H54 (cell line): ENCODE data around the gene PDZD2.
"Not testable (repeated sequence)": the region's sequence is repeated elsewhere in the genome, so short reads cannot be mapped to it uniquely, and the experiment has no call there.

ENCODE experiments used
- DNase-seq: peaks from one replicate; pipeline ENCODE4 v3.0.0; 2011; ENCODE audit warnings: low spot score, mixed read lengths; ENCODE audit not compliant: insufficient read length
- FAIRE-seq: peaks from 3 replicates; lab custom pipeline; 2011; peaks lifted over from hg19 to GRCh38; lab: Jason Lieb, UNC
- POLR2A ChIP-seq: IDR thresholded peaks from 2 replicates; pipeline ENCODE4 v1.6.1; 2011; ENCODE audit warnings: low read depth, mild to moderate bottlenecking, low read length

The PDZD2 gene

DNA sequence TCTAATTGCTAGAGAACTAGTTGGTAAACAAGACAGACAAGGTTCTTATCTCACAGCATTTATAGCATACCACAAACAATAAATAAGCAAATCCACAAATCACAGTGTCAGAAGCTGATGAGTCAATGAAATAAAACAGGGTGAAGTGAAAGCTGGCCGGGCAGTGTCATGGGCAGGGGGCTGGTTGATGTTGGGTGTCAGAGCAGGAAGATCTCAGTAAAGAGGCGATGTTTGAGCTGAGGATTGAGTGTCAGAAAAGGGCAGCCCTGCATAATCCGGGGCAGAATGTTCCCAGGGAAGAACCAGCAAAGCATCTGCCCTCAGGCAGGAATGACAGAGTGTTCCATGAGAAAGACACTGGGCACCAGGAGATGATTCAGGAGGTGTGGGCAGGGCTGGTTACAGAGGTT, 351.8 kb downstream of the PDZD2 start:
- DNase-seq (peak; percentile 31), FAIRE-seq (no peak)
- TF ChIP-seq POLR2A: no peak

DNA sequence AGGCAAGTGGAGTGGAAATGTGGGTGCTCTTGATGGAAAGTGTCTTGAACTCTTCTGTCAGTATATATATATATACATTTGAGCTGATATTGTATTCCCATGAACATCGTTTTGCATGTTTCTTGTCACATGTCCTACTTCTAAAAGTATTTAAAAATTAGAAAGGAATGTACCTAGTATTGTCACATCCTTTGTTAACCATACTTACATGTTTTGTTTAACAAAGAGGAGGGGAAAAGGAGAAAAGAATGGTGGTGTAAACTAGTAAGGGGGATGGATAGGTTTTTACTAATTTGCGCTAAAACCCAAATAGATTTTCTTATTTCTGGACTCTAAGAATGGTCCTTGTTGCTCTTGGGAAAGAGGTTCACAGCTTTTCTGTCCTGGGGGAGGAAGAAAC, 353.4 kb downstream of the PDZD2 start:
- no peak for DNase-seq
- FAIRE-seq: no peak
- TF ChIP-seq POLR2A: no peak

DNA sequence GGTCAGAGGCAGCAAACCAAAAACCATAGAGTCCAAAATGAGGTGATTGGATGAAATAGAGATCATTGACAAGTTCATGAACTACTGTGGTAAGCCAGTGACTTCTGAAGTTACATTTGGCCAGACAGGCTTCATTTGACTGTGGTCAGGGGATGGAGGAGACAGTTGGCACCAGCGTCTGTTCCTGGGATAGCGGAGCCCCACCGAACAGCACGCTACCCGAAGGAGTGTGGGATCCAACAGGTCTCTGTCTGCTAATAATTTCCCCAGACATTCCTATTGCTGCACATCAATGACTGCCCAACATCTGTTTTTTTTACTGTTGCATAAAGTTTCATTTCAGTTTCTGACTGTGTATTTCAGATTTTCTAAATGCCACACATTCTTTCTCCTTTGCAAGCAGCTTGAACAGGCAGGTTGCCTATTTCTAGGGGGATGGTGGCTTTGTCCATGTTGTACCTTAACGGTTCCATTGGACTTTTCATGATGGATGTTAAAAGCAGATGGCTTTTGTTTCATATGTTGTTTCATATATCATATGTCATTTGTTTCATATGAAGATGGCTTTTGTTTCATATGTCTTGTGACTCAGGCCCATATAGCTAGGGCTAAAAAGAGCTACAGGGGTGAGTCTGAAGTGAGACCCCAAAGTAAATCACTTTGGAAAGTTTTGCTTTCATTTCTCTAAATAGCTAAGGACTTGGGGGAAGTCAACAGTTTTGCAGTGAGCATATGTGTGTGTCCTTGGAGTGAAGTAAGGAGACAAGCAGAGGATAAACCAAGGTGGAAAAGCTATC, 354.4 kb downstream of the PDZD2 start:
- TF ChIP-seq POLR2A: no peak
- FAIRE-seq (no peak), DNase-seq (no peak)

DNA sequence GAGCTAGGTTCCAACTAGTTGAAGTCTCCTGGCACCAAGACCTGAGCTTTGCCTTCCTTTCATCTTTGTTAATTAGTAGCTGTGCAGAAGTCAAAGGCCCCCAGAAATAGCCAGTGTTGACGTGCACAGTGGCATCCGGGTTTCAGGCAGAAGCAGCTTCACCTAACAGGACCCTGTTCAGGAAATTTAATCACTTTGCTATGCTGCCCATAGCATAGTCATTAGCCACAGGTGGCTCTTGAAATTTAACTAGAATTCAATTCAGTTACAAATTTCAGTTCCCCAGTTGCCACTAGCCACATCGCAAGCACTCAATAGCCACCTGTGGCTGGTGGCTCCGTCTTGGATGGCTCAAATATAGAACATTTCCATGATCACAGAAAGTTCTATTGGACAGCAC, 356.1 kb downstream of the PDZD2 start:
- FAIRE-seq (no peak), DNase-seq (no peak)
- TF ChIP-seq POLR2A: no peak

DNA sequence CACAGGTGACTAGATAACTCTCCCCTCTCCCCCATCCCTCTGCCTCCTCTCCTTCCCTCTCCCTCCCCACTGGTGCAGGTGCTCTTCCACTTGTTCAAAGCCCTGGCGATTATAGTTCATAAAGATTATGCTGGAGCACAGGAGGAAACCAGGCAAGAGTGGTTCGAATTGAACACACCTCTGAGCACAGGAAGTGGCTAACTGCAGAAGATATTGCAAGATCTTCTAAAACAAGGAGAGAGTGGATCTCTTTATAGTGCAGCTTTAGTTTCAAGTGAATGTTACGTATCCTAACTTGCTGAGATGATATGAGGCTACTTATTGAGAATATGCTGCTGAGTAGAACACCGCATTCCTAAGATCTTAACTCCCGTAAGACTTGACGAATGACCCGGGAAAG, 356.8 kb downstream of the PDZD2 start:
- no peak for FAIRE-seq

DNA sequence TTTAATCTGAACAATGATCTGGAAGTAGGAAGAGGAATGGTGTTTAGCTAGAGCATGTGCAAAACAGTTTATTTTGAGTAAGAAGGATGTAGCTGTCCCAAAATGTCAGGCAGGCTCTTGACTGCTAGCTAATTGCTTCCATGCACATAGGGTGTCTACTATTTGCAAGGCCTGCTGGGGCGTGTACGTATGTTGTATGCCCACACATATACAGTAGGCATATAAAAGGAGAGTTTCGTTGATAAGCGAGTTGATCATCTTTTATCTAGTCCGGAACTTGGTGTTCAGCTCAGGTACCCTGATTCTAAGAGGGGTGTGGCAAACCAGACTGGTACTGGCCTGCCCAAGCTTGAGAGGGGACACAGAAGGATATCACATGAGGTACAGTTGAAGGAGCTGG, 358.0 kb downstream of the PDZD2 start:
- no peak for DNase-seq
- no peak for TF ChIP-seq POLR2A
- FAIRE-seq: no peak

More for the DNA sequence above, 356.8 kb downstream of the PDZD2 start:
- no peak for TF ChIP-seq POLR2A
- no peak for DNase-seq

DNA sequence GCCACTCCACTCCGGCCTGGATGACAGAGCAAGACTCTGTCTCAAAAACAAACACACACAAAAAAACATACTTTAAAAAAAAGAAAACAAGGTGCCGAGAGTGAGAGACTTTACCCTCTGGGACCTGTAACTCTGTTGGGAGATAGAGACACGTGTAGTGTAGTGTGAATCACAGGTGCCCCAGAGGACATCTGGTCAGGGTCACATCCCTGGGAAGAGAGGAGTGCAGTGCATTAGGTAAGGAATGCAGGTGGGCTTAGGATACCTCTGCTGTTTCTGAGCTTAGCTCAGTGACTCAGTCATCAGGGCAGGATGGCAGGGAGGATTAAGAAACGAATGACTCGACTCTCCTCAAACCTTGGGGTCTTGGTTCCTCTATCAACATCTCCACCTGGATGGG, 360.5 kb downstream of the PDZD2 start:
- FAIRE-seq (no peak), DNase-seq (no peak)
- no peak for TF ChIP-seq POLR2A

DNA sequence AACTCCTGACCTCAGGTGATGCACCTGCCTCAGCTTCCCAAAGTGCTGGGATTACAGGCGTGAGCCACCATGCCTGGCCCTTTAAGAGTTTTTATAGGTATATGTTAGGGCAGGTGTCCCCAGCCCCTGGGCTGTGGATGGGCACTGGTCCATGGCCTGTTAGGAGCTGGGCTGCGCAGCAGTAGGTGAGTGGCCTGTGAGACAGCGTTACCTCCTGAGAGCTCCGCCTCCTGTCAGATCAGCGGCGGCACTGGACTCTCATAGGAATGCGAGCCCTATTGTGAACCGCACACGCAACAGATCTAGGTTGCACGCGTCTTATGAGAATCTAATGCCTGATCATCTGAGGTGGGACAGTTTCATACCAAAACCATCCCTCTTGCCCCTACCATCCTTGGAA, 361.8 kb downstream of the PDZD2 start:
- TF ChIP-seq POLR2A: no peak
- no peak for DNase-seq
- no peak for FAIRE-seq

DNA sequence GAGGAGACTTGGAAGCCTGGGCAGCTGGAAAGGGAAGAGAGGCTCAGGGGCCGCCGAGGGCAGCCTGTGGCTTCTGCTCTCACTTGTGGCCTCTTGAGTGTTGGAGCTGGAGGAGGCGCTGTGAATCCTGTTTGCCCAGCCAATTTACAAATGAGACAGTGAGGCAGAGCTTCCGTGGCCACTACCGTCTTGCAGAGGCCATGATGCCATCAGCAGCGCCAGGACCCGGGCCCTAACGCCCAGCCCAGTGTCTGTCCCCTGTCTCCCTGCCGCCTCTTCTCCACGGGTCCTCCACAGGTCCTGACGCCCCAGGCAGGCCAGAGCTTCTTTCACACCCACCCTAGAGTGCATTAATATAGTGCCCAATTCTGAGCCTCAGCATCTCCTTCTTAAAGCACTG, 362.4 kb downstream of the PDZD2 start:
- FAIRE-seq (no peak), DNase-seq (no peak)
- no peak for TF ChIP-seq POLR2A

DNA sequence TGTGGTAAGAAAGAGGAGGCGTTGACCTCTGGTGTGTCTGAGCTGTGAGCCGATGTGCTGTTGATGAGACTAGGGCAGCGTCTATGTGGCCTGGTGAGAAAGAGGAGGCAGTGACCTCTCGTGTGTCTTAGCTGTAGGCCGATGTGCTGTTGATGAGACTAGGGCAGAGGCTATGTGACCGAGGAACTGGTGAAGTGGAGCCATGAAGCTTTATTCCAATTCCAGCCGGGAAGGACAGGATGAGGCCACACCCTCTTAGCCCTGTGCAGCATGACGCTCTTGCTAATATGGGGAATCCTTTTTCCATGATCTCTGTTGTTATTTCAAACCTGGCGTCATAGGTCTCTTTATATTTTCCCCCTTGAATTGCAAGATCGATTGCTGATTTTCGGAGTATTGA, 362.8 kb downstream of the PDZD2 start:
- FAIRE-seq: no peak
- DNase-seq: no peak
- no peak for TF ChIP-seq POLR2A

DNA sequence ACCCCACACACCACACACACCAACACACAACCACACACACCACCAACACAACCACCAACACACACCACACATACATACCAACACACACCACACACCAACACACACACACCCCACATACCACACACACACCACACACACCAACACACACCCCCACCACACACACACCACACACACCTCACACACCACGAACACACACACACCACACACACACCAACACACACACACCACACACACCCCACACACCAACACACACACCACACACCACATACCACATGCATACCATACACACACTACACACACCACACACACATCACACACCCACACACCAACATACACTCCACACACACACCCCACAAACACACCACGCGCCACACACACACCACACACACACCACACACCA, 363.8 kb downstream of the PDZD2 start:
- no peak for TF ChIP-seq POLR2A
- FAIRE-seq (no peak), DNase-seq (no peak)

DNA sequence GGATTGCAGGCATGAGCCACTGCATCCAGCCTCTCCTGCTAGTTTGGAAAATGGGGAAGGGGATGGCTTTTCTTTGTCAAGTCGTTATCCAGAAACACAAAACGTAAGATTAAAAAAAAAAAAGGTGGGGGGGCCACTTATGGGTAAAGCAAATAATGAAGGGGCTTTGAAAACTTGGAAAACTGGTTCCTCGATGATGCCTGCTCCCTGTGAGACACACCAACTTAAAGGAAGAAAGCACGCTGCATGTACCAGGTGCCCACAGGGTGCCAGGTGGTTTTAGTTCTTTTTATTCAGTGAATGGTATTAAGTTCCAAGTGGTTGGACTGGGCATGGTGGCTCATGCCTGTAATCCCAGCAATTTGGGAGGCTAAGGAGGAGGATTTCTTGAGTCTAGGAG, 365.1 kb downstream of the PDZD2 start:
- DNase-seq (no peak), FAIRE-seq (no peak)
- TF ChIP-seq POLR2A: no peak

DNA sequence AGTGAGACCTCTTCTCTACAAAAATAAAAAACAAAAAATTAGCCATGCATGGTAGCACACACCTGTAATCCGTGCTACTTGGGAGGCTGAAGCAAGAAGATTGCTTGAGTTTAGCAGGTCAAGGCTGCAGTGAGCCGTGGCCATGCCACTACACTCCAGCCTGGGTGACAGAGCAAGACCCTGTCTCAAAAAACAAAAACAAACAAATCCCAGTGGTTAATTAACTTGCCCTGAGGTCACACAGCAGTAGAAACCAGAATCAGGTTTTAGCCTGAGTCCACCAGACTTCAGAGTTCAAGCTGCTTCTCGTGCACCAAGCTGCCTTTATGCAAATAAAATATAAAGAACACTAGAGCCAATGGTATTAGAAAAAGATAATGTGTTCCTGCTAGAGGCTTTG, 365.5 kb downstream of the PDZD2 start:
- DNase-seq: no peak
- FAIRE-seq: no peak
- TF ChIP-seq POLR2A: no peak

DNA sequence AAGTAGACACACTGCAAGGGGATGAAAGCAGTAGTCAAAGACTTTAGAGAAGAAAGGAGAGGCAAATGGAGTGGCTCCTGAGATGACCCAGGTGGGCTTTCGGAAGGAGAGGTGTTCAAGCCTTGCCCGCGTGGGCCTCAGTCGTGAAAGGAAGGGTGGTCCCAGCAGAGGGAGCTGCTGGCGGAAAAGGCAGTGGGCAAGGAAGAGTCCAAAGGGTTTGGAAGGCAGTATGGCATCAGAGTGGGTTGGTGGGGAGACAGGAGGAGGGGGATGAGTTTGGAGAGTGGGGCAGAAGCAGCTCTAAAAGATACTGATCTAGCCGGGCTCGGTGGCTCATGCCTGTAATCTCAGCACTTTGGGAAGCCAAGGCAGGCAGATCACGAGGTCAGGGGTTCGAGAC, 369.8 kb downstream of the PDZD2 start:
- FAIRE-seq (no peak), DNase-seq (no peak)
- no peak for TF ChIP-seq POLR2A

DNA sequence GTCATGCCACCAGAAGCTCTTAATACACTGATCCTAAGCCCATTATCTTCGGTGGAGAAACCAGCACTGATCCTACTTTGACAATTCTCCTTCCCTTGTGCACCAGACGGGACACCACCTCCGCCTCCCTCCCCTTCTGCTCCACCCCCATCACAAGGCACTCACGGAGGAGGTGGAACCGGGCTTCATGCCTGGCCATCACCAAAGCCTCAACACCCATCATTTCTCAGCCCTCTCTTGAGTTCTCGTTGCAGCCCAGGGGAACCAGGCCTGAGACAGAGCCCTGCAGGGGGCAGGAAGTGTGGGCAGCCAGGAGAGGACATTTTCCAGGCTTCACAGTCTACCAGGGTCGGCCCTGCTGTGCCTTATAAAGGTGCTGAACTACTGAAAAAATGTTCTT, 374.7 kb downstream of the PDZD2 start:
- TF ChIP-seq POLR2A: no peak
- no peak for DNase-seq
- FAIRE-seq: no peak

DNA sequence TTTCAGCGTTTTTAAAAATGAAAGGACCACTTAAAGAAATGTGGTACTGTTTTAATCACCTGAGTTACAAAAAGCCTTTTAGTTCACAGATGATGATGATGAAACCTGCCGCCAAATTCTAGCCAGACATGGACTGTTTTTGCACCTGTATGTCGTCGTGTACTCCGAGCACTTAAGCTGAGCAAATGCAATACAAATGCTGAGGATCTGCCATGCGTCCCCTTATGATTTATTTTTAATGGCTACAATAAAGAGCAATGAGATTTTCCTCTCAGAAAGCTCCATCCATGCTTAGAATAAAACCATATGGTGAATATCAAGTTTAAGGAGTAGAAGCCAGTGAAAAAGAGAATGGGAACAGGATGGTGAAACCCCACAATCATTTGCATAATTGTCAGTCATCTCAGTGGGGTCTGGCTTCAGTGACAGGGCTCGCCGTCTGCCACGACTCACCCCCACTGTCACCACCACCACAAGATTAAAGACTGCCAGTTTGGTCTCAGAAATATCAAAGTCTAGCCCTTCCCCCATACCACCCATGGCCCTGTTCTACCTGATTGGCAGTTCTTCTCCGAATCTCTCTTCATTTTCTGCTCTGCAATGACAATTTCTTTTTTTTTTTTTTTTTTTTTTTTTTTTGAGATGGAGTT, 375.3 kb downstream of the PDZD2 start:
- DNase-seq (no peak), FAIRE-seq (no peak)
- no peak for TF ChIP-seq POLR2A

DNA sequence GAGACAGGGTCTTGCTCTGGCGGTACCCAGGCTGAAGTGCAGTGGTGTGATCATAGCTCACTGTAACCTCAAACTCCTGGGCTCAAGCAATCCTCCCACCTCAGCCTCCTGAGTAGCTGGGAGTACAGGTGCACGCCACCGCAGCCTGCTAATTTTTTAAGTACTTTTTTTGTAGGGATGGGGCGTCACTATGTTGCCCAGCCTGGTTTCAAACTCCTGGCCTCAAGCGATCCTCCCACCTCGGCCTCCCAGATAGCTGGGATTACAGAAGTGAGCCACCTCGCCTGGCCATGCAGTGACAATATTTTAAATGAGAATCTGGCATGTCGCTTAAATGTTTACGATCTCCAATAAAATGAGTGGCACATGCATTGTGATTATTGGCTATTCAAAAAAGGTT, 376.3 kb downstream of the PDZD2 start:
- not testable (repeated sequence) for FAIRE-seq, DNase-seq
